Mesenchymal stem cell (in vitro differentiated cells and primary cell): Measurements from ENCODE around the gene RAB12.
A peak's percentile ranks its signal among the peaks of the same experiment; 100 is the strongest.

Source experiments
- DNase-seq: peaks from one replicate; pipeline ENCODE4 v3.0.0-alpha.2; 2013
- H2AFZ ChIP-seq: one replicate; pipeline ENCODE4 v1.6.1; 2013; ENCODE audit warnings: low read depth, mild to moderate bottlenecking, control low read depth, inconsistent platforms, low read length, moderate library complexity
- H2AK5ac ChIP-seq: 2 replicates; pipeline ENCODE4 v1.6.1; 2013; ENCODE audit warnings: low read length, moderate library complexity, mild to moderate bottlenecking, inconsistent platforms; ENCODE audit not compliant: severe bottlenecking
- H2BK120ac ChIP-seq: one replicate; pipeline ENCODE4 v1.6.1; 2013; ENCODE audit warnings: low read depth, mild to moderate bottlenecking, inconsistent platforms, low read length, moderate library complexity
- H2BK12ac ChIP-seq, 2 experiments: one replicate each; pipeline ENCODE4 v1.6.1; 2013; ENCODE audit warnings: inconsistent platforms in 2 of 2, low read length in 2 of 2, mild to moderate bottlenecking in 2 of 2, moderate library complexity in 2 of 2, control low read depth in 1 of 2
- H2BK15ac ChIP-seq: one replicate; pipeline ENCODE4 v1.6.1; 2013; ENCODE audit warnings: mild to moderate bottlenecking, low read depth, inconsistent platforms; ENCODE audit not compliant: poor library complexity, severe bottlenecking
- H2BK5ac ChIP-seq: 2 replicates; pipeline ENCODE4 v1.6.1; 2013; ENCODE audit warnings: low read depth, mild to moderate bottlenecking, low read length, control low read depth, inconsistent platforms; ENCODE audit not compliant: poor library complexity, severe bottlenecking
- H3K14ac ChIP-seq, 2 experiments: one replicate each; pipeline ENCODE4 v1.6.1; 2013; ENCODE audit warnings: inconsistent platforms in 2 of 2, low read length in 2 of 2, control low read depth in 1 of 2, mild to moderate bottlenecking in 1 of 2, moderate library complexity in 1 of 2
- H3K18ac ChIP-seq, 2 experiments: one replicate each; pipeline ENCODE4 v1.6.1; 2013; ENCODE audit warnings: inconsistent platforms in 2 of 2, low read length in 2 of 2, control low read depth in 1 of 2, low read depth in 1 of 2, mild to moderate bottlenecking in 1 of 2
- H3K23ac ChIP-seq, 2 experiments: one replicate each; pipeline ENCODE4 v1.6.1; 2013; ENCODE audit warnings: inconsistent platforms in 2 of 2, low read length in 2 of 2, mild to moderate bottlenecking in 2 of 2, moderate library complexity in 2 of 2, control low read depth in 1 of 2
- H3K27ac ChIP-seq: 2 replicates; pipeline ENCODE4 v1.5.1; 2013; ENCODE audit warnings: mild to moderate bottlenecking, moderate library complexity, low read length, control low read depth, inconsistent platforms; ENCODE audit not compliant: poor library complexity, severe bottlenecking
- H3K27me3 ChIP-seq, 2 experiments: 2 replicates each; pipeline versions ENCODE4 v1.6.1 to v1.7.0; 2013; ENCODE audit warnings: low read length in 2 of 2, mild to moderate bottlenecking in 2 of 2, moderate library complexity in 2 of 2, control low read depth in 1 of 2, inconsistent platforms in 1 of 2; ENCODE audit not compliant: control insufficient read depth in 1 of 2, insufficient read depth in 1 of 2
- H3K36me3 ChIP-seq, 2 experiments: 2 replicates each; pipeline versions ENCODE4 v1.6.1 to v1.7.0; 2013; ENCODE audit warnings: low read length in 2 of 2, control low read depth in 1 of 2, inconsistent platforms in 1 of 2, low read depth in 1 of 2, mild to moderate bottlenecking in 1 of 2; ENCODE audit not compliant: insufficient read depth in 2 of 2, control insufficient read depth in 1 of 2
- H3K4ac ChIP-seq, 2 experiments: one replicate each; pipeline ENCODE4 v1.6.1; 2013; ENCODE audit warnings: inconsistent platforms in 2 of 2, low read length in 2 of 2, mild to moderate bottlenecking in 2 of 2, moderate library complexity in 2 of 2, control low read depth in 1 of 2, low read depth in 1 of 2
- H3K4me1 ChIP-seq: 2 replicates; pipeline ENCODE4 v1.6.1; 2013; ENCODE audit warnings: low read depth, low read length, control low read depth; ENCODE audit not compliant: control insufficient read depth, insufficient read depth
- H3K4me2 ChIP-seq: 2 replicates; pipeline ENCODE4 v1.6.1; 2013; ENCODE audit warnings: low read length, mild to moderate bottlenecking, inconsistent platforms; ENCODE audit not compliant: poor library complexity, severe bottlenecking
- H3K4me3 ChIP-seq, 2 experiments: 2 replicates each; pipeline versions ENCODE4 v1.5.1 to v1.7.0; 2013; ENCODE audit warnings: low read length in 2 of 2, mild to moderate bottlenecking in 2 of 2, control low read depth in 1 of 2, low read depth in 1 of 2; ENCODE audit not compliant: insufficient read depth in 1 of 2
- H3K79me1 ChIP-seq: replicated peaks from 2 replicates; pipeline ENCODE4 v1.6.1; 2013; ENCODE audit warnings: mild to moderate bottlenecking, control low read depth, low read length, inconsistent platforms; ENCODE audit not compliant: poor library complexity, severe bottlenecking
- H3K9ac ChIP-seq: 2 replicates; pipeline ENCODE4 v1.7.0; 2013; ENCODE audit warnings: mild to moderate bottlenecking, low read length, moderate library complexity
- H3K9me3 ChIP-seq: 2 replicates; pipeline ENCODE4 v1.7.0; 2013; ENCODE audit warnings: mild to moderate bottlenecking, low read length; ENCODE audit not compliant: control insufficient read depth
- H4K8ac ChIP-seq: one replicate; pipeline ENCODE4 v1.6.1; 2013; ENCODE audit warnings: inconsistent platforms, mild to moderate bottlenecking, low read length, moderate library complexity
- H4K91ac ChIP-seq: one replicate; pipeline ENCODE4 v1.6.1; 2013; ENCODE audit warnings: mild to moderate bottlenecking, low read length, inconsistent platforms
- WGBS: methylation state at CpG from one replicate; pipeline ENCODE4 v1.1.7; 2013; ENCODE audit warnings: mixed read lengths; 5-methylcytosine and 5-hydroxymethylcytosine counted together

Gene RAB12

GRCh38 chr18:8685141-8685913 lies 76.1 kb downstream of the RAB12 start:
- H3K9ac ChIP-seq = peak overlapping the region; percentile 34
- H3K27ac ChIP-seq = peak overlapping the region; percentile 35
- H3K36me3 ChIP-seq = no peaks in the 10 kb centered on the region
- H2BK12ac ChIP-seq = peak overlapping the region in 1 of 2 experiments; percentile 77
- H3K27me3 ChIP-seq = no peaks in the 10 kb centered on the region
- peak overlapping the region in 1 of 2 experiments; percentile 79 for H3K14ac ChIP-seq
- no peaks in the 10 kb centered on the region for H3K9me3 ChIP-seq
- no peak overlapping the region for H2BK120ac ChIP-seq
- H3K4ac ChIP-seq = peak overlapping the region in 1 of 2 experiments; percentile 20
- H2AK5ac ChIP-seq = no peak overlapping the region
- H3K4me3 ChIP-seq = no peak overlapping the region
- WGBS = 95% methylated on average over 13 of the region's 13 CpGs
- no peak overlapping the region for H2BK5ac ChIP-seq
- H3K23ac ChIP-seq = no peak overlapping the region
- H2BK15ac ChIP-seq = no peak overlapping the region
- peak overlapping the region in 1 of 2 experiments; percentile 31 for H3K18ac ChIP-seq
- peak overlapping the region; percentile 16 for H4K8ac ChIP-seq
- peaks cover 4% of the 10 kb centered on the region for H3K4me1 ChIP-seq
- H3K79me1 ChIP-seq = no peaks in the 10 kb centered on the region
- H2AFZ ChIP-seq = no peak overlapping the region
- no peak for DNase-seq
- H4K91ac ChIP-seq = no peak overlapping the region
- H3K4me2 ChIP-seq = no peak overlapping the region

GRCh38 chr18:8685914-8686216 lies 76.6 kb downstream of the RAB12 start:
- no peaks in the 10 kb centered on the region for H3K36me3 ChIP-seq
- H2BK12ac ChIP-seq = no peak overlapping the region
- H2BK120ac ChIP-seq = no peak overlapping the region
- H3K79me1 ChIP-seq = no peaks in the 10 kb centered on the region
- H3K4me2 ChIP-seq = no peak overlapping the region
- peak overlapping the region; percentile 35 for H3K27ac ChIP-seq
- no peak overlapping the region for H3K4ac ChIP-seq
- no peak overlapping the region for H2AK5ac ChIP-seq
- DNase-seq = no peak
- no peak overlapping the region for H2BK5ac ChIP-seq
- H3K27me3 ChIP-seq = no peaks in the 10 kb centered on the region
- H3K18ac ChIP-seq = peak overlapping the region in 1 of 2 experiments; percentile 31
- H2AFZ ChIP-seq = no peak overlapping the region
- no peaks in the 10 kb centered on the region for H3K9me3 ChIP-seq
- H4K8ac ChIP-seq = no peak overlapping the region
- no peak overlapping the region for H2BK15ac ChIP-seq
- H4K91ac ChIP-seq = no peak overlapping the region
- H3K4me3 ChIP-seq = no peak overlapping the region
- H3K9ac ChIP-seq = no peak overlapping the region
- H3K4me1 ChIP-seq = peaks cover 4% of the 10 kb centered on the region
- WGBS = over 99% methylated on average over 8 of the region's 8 CpGs
- no peak overlapping the region for H3K23ac ChIP-seq
- H3K14ac ChIP-seq = no peak overlapping the region

- H3K79me1 ChIP-seq = no peaks in the 10 kb centered on the region
- no peak overlapping the region for H4K91ac ChIP-seq
- no peak overlapping the region for H3K14ac ChIP-seq
- H3K27me3 ChIP-seq = no peaks in the 10 kb centered on the region
- no peak overlapping the region for H3K9ac ChIP-seq
- H3K36me3 ChIP-seq = no peaks in the 10 kb centered on the region
- H2BK12ac ChIP-seq = no peak overlapping the region
- no peak overlapping the region for H2BK15ac ChIP-seq
- no peaks in the 10 kb centered on the region for H3K9me3 ChIP-seq
- 72% methylated on average over 4 of the region's 6 CpGs for WGBS
- H2AK5ac ChIP-seq = no peak overlapping the region
- H4K8ac ChIP-seq = no peak overlapping the region
- DNase-seq = no peak
- no peak overlapping the region for H3K4ac ChIP-seq
- H3K4me2 ChIP-seq = no peak overlapping the region
- no peak overlapping the region for H2BK120ac ChIP-seq
- no peak overlapping the region for H3K4me3 ChIP-seq
- no peak overlapping the region for H3K23ac ChIP-seq
- peaks cover 4% of the 10 kb centered on the region for H3K4me1 ChIP-seq
- no peak overlapping the region for H2BK5ac ChIP-seq
- H3K18ac ChIP-seq = no peak overlapping the region
- no peak overlapping the region for H3K27ac ChIP-seq
- H2AFZ ChIP-seq = no peak overlapping the region
These were observed 77.4 kb downstream of the RAB12 start for GRCh38 chr18:8686611-8687010.

- Histone ChIP-seq H2AFZ (no peak overlapping the region), H2BK120ac (no peak overlapping the region), H3K4me3 (no peak overlapping the region), H2BK15ac (no peak overlapping the region), H2BK5ac (no peak overlapping the region), H3K9me3 (no peaks in the 10 kb centered on the region), H3K27me3 (no peaks in the 10 kb centered on the region), H3K14ac (peak overlapping the region in 1 of 2 experiments; percentile 31), H3K9ac (no peak overlapping the region), H3K4ac (no peak overlapping the region), H3K18ac (peak overlapping the region in 1 of 2 experiments; percentile 76), H3K36me3 (no peaks in the 10 kb centered on the region), H3K79me1 (no peaks in the 10 kb centered on the region), H3K4me2 (no peak overlapping the region), H2AK5ac (no peak overlapping the region), H3K23ac (no peak overlapping the region), H3K4me1 (peaks cover 3% of the 10 kb centered on the region), H4K91ac (no peak overlapping the region), H4K8ac (no peak overlapping the region), H3K27ac (no peak overlapping the region), H2BK12ac (no peak overlapping the region)
- no peak for DNase-seq
- over 99% methylated on average over 4 of the region's 8 CpGs for WGBS
These were observed 79.1 kb downstream of the RAB12 start for GRCh38 chr18:8688216-8688800.
